HG03575 (cell line): ENCODE data around the gene ZNF737.
"Not testable (repeated sequence)": the region's sequence is repeated elsewhere in the genome, so short reads cannot be mapped to it uniquely, and the experiment has no call there.

Experiments
- ATAC-seq: cut with Tn5 transposase; IDR thresholded peaks from one replicate; pipeline ENCODE4 v1.9.1; 2021; ENCODE audit not compliant: unreplicated experiment, insufficient number of reproducible peaks, low FRiP score; ENCODE audit errors: extremely low read depth

The ZNF737 gene

DNA sequence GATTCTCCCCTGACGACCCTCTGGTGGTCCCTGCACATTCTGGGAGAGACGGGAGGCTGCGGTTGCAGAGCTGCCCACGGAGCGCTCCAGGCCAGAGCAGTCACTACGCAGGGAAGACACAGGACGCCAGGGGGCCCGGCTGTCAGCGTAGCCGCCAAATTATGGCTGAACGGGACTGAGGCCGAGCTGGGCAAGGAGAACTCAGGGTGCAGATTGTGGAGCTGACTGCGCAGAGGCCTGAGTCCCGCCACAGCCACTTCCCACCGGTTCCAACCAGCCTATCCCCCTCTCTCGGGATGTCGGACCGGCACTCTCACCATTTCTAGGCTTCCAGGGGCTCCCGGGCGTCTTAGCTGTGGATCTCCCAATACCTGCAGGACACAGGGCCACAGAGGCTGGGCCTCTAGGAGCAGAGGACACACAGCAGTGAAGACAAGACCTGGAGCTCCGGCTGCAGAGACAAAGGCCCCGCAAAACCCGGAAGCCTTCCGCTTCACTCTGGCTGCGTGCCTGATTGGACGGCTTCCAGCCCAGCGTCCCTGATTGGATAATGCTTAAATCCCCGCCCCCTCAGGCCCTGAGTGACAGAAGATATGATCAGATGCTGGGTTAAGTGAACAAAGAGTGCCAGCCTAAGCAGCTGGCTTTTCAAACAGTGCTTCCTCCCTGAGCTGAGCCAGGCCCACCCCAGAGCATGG is at the start of gene ZNF737:
Gene ZNF737, minus strand, starts transcription at position 461 of the 698 bp plus-strand sequence. Its CDS starts 141 bp downstream, at position 320.
- peak; percentile 77 for ATAC-seq

DNA sequence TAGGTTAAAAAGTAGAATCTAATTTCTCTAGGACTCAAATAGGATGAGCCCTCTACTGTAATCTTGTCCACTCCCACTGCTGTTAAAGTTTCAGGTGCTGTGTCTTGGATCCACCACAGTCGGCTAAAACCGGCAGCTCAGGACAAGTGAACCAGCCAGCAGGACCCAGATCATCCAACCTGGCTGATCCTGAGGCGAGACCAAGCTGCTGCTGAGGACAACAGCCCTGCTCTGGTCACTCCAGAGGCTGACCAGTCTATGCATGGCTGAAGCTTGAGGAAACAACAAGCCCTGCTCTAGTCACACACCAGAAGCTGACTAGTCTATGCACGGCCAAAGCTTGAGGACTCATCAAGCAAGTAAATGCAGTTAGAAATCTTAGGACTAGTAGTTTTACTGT is 49.4 kb upstream of the ZNF737 start:
- not testable (repeated sequence) for ATAC-seq

DNA sequence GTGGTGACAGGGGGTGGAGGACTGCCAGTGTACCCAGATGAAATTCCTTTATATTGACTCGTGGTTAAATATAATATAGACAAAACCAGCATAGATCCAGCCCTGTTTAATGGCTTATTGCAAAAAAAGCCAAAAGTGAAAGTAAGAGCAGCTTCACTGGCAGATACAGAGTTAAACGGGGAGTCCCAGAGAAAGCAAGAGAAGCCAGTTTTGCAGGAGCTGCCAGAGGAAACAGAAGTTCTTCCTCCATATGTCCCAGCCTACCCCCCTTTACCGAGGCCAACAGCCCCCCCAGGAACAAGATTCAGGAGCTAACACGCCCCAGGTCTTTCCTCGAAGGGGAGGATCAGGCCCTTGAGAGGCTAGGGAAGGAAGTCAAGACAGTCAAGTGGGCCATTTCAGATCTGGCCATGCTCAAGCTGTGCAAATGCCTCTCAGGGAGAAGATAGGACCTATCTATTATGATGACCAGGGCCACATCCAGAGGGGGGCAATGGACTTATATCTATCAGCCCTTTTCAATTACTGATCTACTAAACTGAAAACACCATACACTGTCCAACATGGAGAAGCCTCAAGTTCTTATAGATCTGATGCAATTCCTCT is 47.2 kb upstream of the ZNF737 start:
- no peak for ATAC-seq

DNA sequence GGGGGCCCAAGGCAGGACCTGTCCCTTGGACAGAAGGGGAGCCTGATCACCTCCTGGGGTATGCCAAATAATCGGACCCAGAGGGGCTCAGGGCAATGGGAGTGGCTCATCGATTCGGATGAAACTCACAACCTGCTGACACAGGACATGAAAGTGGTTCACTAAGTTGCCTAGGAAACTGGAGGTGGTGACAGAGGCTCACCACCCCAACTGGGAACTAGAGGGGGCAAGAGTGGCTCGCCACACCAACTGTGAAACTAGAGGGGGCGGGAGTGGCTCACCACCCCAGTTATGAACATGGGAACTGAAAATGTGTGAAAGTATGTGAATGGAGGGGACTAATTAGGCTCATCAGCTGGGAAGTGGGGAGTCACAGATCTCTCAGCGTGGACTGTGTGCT is 46.3 kb upstream of the ZNF737 start:
- ATAC-seq = no peak

DNA sequence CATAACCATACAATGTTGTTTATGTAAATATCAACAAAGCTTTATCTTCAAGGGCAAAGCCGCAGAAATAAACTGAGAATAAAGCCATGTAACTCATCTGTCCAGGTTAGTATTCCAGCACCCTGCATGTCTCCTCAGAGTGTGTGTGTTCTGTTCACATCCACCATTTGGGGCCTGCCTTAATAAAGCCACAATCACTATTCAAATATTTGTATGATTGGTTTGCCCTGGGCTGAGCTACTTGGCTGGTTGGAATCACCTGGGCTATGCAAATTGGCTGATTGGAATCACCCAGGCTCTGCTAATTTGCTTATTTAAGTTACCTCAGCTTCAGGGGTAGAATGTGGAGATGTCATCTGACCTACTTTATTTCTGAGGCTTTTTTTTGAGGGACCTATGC is 42.4 kb upstream of the ZNF737 start:
- no peak for ATAC-seq

DNA sequence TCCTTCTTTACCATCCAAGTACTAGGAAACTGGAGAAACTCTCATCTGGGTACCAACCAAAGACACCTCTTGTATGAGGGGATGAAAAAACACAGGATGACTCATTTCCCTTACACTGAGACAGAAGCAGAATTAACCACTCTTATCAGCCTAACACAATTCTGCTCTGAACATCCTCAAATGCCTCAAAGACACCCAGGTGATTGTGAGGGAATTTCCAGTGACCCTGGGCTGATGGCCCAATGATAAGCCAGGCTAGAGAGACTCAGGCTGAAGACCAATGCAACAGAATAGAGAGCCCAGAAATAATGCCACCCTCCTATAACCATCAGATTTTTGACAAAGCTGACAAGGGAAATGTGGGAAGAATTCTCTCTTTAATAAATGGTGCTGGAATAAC is 7.0 kb downstream of the ZNF737 start:
- ATAC-seq = no peak

DNA sequence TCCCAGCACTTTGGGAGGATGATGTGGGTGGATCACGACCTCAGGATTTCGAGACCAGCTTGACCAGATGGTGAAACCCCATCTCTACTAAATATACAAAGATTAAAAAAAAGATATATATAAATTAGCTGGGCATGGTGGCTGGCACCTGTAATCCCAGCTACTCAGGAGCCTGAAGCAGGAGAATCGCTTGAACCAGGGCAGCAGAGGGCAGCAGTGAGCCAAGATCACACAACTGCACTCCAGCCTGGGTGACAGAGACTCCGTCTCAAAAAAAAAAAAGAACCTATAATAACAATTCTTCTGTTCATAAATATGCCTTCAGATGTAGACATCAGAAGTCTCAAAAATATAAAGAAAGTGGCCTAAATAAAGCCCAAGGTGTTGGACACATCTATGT is 7.6 kb downstream of the ZNF737 start:
- ATAC-seq = no peak

DNA sequence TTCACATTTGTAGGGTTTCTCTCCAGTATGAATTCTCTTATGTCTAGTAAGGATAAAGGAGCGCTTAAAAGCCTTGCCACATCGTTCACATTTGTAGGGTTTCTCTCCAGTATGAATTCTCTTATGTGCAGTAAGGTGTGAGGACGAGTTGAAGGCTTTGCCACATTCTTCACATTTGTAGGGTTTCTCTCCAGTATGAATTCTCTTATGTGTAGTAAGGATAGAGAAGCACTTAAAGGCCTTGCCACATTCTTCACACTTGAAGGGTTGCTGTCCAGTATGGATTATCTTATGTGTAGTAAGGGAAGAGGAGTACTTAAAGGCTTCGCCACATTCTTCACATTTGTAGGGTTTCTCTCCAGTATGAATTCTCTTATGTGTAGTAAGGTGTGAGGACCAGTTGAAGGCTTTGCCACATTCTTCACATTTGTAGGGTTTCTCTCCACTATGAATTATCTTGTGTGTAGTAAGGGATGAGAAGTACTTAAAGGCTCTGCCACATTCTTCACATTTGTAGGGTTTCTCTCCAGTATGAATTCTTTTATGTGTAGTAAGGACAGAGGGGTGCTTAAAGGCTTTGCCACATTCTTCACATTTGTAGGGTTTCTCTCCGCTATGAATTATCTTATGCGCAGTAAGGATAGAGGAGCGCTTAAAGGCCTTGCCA is 20.8 kb downstream of the ZNF737 start:
- not testable (repeated sequence) for ATAC-seq

DNA sequence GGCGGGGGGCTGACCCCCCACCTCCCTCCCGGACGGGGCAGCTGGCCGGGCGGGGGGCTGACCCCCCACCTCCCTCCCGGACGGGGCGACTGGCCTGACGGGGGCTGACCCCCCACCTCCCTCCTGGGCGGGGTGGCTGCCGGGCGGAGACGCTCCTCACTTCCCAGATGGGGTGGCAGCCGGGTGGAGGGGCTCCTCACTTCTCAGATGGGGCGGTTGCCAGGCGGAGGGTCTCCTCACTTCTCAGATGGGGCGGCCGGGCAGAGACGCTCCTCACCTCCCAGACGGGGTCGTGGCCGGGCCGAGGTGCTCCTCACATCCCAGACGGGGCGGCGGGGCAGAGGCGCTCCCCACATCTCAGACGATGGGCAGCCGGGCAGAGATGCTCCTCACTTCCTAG is 35.3 kb downstream of the ZNF737 start:
- ATAC-seq = not testable (repeated sequence)

DNA sequence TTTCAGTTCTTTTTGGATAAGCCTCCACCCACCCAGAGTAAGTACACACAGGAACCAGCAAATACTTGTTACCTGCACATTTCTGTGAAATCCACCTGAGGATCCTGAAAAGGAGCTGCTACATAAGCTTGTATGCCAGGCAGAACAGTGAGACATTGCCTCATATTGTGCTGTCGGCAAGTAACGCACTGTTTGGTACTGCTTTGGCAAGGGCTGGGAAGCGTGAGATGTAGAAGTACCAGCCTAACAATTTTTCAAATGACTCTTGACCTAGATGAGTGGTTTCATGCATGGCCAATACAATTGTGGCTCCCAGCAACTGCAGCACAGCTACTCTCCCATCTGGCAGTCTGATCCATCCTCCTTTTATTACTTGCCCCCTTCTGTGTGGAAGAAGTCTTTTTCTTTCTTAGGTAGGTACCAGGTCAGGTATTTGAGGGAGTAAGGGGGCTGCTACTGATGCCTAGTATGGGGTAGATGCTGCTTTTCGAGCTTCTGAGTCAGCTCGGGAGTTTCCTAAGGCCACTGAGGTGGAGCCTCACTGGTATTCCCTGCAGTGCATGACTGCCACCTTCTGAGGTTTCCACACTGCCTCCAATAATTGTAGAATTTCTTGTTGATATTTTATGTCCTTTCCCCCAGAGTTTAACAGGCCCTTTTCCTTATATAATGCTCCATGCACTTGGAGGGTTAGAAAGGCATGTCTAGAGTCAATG is 52.2 kb downstream of the ZNF737 start:
- ATAC-seq = no peak

DNA sequence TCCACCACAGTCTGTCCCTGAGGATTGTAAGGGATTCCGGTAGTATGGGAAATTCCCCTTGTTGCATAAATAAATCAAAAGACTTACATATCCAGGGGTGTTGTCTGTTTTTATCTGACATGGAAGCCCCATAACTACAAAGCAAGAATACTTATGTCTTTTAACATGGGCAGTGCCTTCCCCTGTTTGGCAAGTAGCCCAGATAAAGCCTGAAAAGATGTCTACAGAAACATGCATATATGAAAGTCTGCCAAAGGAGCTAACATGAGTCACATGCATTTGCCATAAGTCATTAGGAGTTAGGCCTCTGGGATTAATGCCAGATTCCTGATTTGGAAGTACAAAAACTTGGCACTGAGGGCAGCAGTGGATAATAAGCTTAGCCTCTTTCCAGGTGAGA is 62.1 kb downstream of the ZNF737 start:
- no peak for ATAC-seq
